Endothelial cell of umbilical vein (primary cell): Measurements from ENCODE around the gene HMBS. TPM values are rescaled to one million over a fixed set of nuclear protein-coding genes. Genes with fewer than 3 reads are reported as not detected.

ENCODE experiments used
- BruUV-seq: library from RNA; stranded (reverse); fragments of 400-500 nt; replicated peaks from 2 replicates; lab custom pipeline; 2021; lab: Mats Ljungman, UMichigan
- CTCF ChIA-PET: fragments of 300-600, 350-600 bp; sonication (Branson Sonifier 250); formaldehyde crosslinking; loops from one replicate; lab custom pipeline; 2021; ENCODE audit warnings: antibody characterized with exemption, inconsistent platforms; lab: Charles Lee
- POLR2A ChIA-PET: fragments of 300-600, 350-600 bp; sonication (Branson Sonifier 250); formaldehyde crosslinking; loops from one replicate; lab custom pipeline; 2021; ENCODE audit warnings: antibody characterized with exemption, inconsistent platforms; lab: Charles Lee
- DNase-seq: peaks from one replicate; pipeline ENCODE4 v3.0.0-alpha.2; 2011; ENCODE audit warnings: low read depth, low spot score
- FAIRE-seq: peaks from 2 replicates; lab custom pipeline; 2011; peaks lifted over from hg19 to GRCh38; lab: Jason Lieb, UNC
- H2AFZ ChIP-seq: 2 replicates; pipeline ENCODE4 v1.6.0; 2012; ENCODE audit warnings: low read depth, low read length, control low read depth, inconsistent platforms
- H3K27ac ChIP-seq: 2 replicates; pipeline ENCODE4 v1.5.1; 2011; ENCODE audit warnings: low read depth, mild to moderate bottlenecking, control low read depth, low read length, moderate library complexity; ENCODE audit not compliant: insufficient read depth
- H3K27me3 ChIP-seq, 2 experiments: 2 replicates each; pipeline versions ENCODE4 v1.6.0 to v1.6.1; 2011; ENCODE audit warnings: low read length in 2 of 2, mixed read lengths in 1 of 2; ENCODE audit not compliant: control insufficient read depth in 2 of 2, insufficient read depth in 2 of 2
- H3K36me3 ChIP-seq, 2 experiments: 2 replicates in 1 of 2; 3 replicates in 1 of 2; pipeline ENCODE4 v1.5.1; 2011; ENCODE audit warnings: low read length in 2 of 2, mild to moderate bottlenecking in 1 of 2, moderate library complexity in 1 of 2; ENCODE audit not compliant: control insufficient read depth in 2 of 2, insufficient read depth in 2 of 2; ENCODE audit errors: extremely low read depth in 1 of 2
- H3K4me1 ChIP-seq: 3 replicates; pipeline ENCODE4 v1.5.1; 2011; ENCODE audit warnings: mild to moderate bottlenecking, low read length; ENCODE audit not compliant: control insufficient read depth, insufficient read depth; ENCODE audit errors: extremely low read depth
- H3K4me2 ChIP-seq: 2 replicates; pipeline ENCODE4 v1.6.1; 2011; ENCODE audit warnings: low read length, control low read depth, mixed read lengths; ENCODE audit not compliant: insufficient read depth
- H3K4me3 ChIP-seq, 3 experiments: fragments of 200-600 bp in 1 of 3; sonication (generic), shearing (Covaris generic) in 1 of 3; replicated peaks in 1 of 3; 2 replicates each; pipeline ENCODE4 v1.5.1; 2011 to 2016; ENCODE audit warnings: control low read depth in 3 of 3, low read length in 3 of 3, mild to moderate bottlenecking in 2 of 3, inconsistent platforms in 1 of 3, low read depth in 1 of 3, moderate library complexity in 1 of 3; ENCODE audit not compliant: insufficient read depth in 1 of 3
- H3K79me2 ChIP-seq: 2 replicates; pipeline ENCODE4 v1.6.0; 2012; ENCODE audit warnings: low read length, inconsistent platforms; ENCODE audit not compliant: control insufficient read depth, insufficient read depth
- H3K9ac ChIP-seq: replicated peaks from 2 replicates; pipeline ENCODE3; 2011; ENCODE audit warnings: low read length, control low read depth; ENCODE audit not compliant: insufficient read depth; ENCODE audit errors: extremely low read depth
- H3K9me1 ChIP-seq: replicated peaks from 3 replicates; pipeline ENCODE4 v1.6.0; 2011; ENCODE audit warnings: mild to moderate bottlenecking, low read length; ENCODE audit not compliant: control insufficient read depth, insufficient read depth; ENCODE audit errors: extremely low read depth
- H3K9me3 ChIP-seq: replicated peaks from 2 replicates; pipeline ENCODE4 v1.5.1; 2012; ENCODE audit warnings: low read length, inconsistent platforms; ENCODE audit not compliant: control insufficient read depth, insufficient read depth
- H4K20me1 ChIP-seq: replicated peaks from 2 replicates; pipeline ENCODE3; 2011; ENCODE audit warnings: mild to moderate bottlenecking, low read length; ENCODE audit not compliant: control insufficient read depth, insufficient read depth; ENCODE audit errors: extremely low read depth
- CTCF ChIP-seq, 2 donors: IDR thresholded peaks; 1 replicate in 1 of 2; 2 replicates in 1 of 2; pipeline ENCODE4 v1.5.1; 2011; ENCODE audit warnings: low read length in 2 of 2, mild to moderate bottlenecking in 2 of 2, moderate library complexity in 2 of 2, control low read depth in 1 of 2, inconsistent platforms in 1 of 2, low read depth in 1 of 2; ENCODE audit not compliant: insufficient read depth in 1 of 2; ENCODE audit errors: extremely low read depth in 1 of 2
- GATA2 ChIP-seq: IDR thresholded peaks from 2 replicates; pipeline ENCODE4 v1.7.0; 2011; ENCODE audit warnings: low read depth, mild to moderate bottlenecking, moderate library complexity, mixed read lengths, low read length; ENCODE audit not compliant: insufficient read length, insufficient read depth
- POLR2AphosphoS5 ChIP-seq: IDR thresholded peaks from 2 replicates; pipeline ENCODE4 v1.6.1; 2012; ENCODE audit warnings: low read depth, mild to moderate bottlenecking, control low read depth, low read length, moderate library complexity; ENCODE audit not compliant: insufficient read depth
- dilution Hi-C: fragments of 300-500 bp; cut with MboI; formaldehyde crosslinking; loops from one replicate; pipeline ENCODE4 v1.15.0; 2019; ENCODE audit warnings: low sequenced_read_pairs; ENCODE audit not compliant: extremely low pct_ligation_motif_present
- intact Hi-C: fragments of 100-400 bp; cut with micrococcal nuclease; formaldehyde crosslinking; loops from one replicate; pipeline ENCODE4 v1.10.0; 2022
- polyA plus RNA-seq, 4 experiments: library from polyadenylated mRNA; depleted of rRNA in 3 of 4; stranded (reverse) in 3 of 4; unstranded in 1 of 4; fragments of >200 nt; gene quantifications; 2 replicates each; pipeline versions ENCODE4 v1.2.1 to v1.2.3, GENCODE V29; 2011 to 2012; ENCODE audit warnings: missing spikeins in 1 of 4
- total RNA-seq: library from RNA; stranded (reverse); gene quantifications from 2 replicates; pipeline ENCODE4 v1.2.3, GENCODE V29; 2021

HMBS gene
- total and polyA plus RNA-seq, 2 donors (not counting 3 experiments of a cell fraction or from before 2014, with no cell fraction given): 13.5 to 24.8 TPM

- Histone ChIP-seq H3K9me1 (no peaks in the 10 kb centered on the region), H3K27me3 (no peaks in the 10 kb centered on the region), H3K9me3 (no peaks in the 10 kb centered on the region), H3K4me1 (peaks cover 11% of the 10 kb centered on the region), H3K4me3 (peak overlapping the region; percentile 23 to 72 (median 58)), H4K20me1 (no peaks in the 10 kb centered on the region), H3K27ac (no peak overlapping the region), H3K9ac (peak overlapping the region; percentile 85), H3K79me2 (peaks cover 19% of the 10 kb centered on the region), H3K36me3 (peaks cover 19 to 42% of the 10 kb centered on the region in 2 experiments), H2AFZ (no peak overlapping the region), H3K4me2 (peak overlapping the region; percentile 35)
- dilution Hi-C loops: no loop called here
- DNase-seq (peak; percentile 49), FAIRE-seq (no peak)
- CTCF ChIA-PET: interaction anchor here (0.6 to 3.5 kb wide), 7 partner anchors 8 to 46 kb away, joined by 3 to 29 read pairs (median 3); partner anchors contain the start of gene VPS11
- POLR2A ChIA-PET: interaction anchor here (1.5 to 1.9 kb wide), 2 partner anchors 11 to 39 kb away, joined by 5 to 7 read pairs; partner anchors contain the start of gene VPS11
- intact Hi-C loops: loop anchor here (2.0 to 5.0 kb wide), 3 partner anchors 59 to 141 kb away; partner anchors contain the start of genes BCL9L and CENATAC
- BruUV-seq: no TSS peak
- TF ChIP-seq CTCF (IDR thresholded peaks at IDR 0.05; ENCODE audit: extremely low read depth in 1 of 2, insufficient read depth in 1 of 2, low read depth in 1 of 2, low read length in 2 of 2) (peak; percentile 14 to 18), GATA2 (no peak)
Measured at GRCh38 chr11:119055901-119056300, 28.8 kb upstream of the HMBS start.

DNA sequence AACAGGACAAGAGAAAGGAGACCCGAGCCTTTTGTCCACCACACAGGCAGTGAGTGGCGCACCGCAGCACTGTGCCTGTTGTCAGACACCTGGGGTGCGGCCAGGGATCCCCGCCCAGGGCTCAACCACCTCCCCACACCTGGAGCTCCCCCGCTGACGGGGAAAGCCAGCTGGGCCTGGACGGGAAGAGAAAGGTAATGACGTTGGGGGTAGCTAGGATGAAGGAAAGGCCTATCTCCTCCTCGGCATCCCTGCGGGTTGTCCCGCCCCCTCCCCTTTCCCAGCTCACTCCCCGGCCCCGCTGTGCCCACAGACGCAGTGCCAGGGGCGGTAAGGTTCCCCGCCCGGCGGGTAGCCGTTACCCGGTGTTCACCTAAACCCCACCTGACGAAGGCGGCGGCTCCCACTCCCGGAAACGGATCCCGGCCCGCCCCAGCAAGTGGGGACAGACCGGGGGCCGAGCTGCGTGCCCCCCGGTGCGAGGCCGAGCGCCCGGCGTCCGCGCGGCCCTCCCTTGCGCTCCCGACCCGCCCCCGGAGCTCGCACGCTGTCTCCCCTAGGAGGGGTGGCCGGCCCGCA lies 28.2 kb upstream of the HMBS start:
- DNase-seq (no peak), FAIRE-seq (no peak)
- peaks cover 16 to 36% of the 10 kb centered on the region in 2 experiments for H3K36me3 ChIP-seq
- H3K27ac ChIP-seq: peak overlapping the region; percentile 42
- BruUV-seq: no TSS peak
- H3K9me1 ChIP-seq: no peaks in the 10 kb centered on the region
- dilution Hi-C loops: no loop called here
- intact Hi-C loops: loop anchor here (2.0 to 5.0 kb wide), 3 partner anchors 59 to 140 kb away; partner anchors contain the start of genes BCL9L and CENATAC
- H3K4me3 ChIP-seq: peak overlapping the region; percentile 23 to 72 (median 58)
- POLR2A ChIA-PET: interaction anchor here (1.5 to 1.9 kb wide), 2 partner anchors 11 to 38 kb away, joined by 5 to 7 read pairs; partner anchors contain the start of gene VPS11
- H3K9ac ChIP-seq: peak overlapping the region; percentile 85
- H2AFZ ChIP-seq: peak overlapping the region; percentile 52
- no peak for TF ChIP-seq POLR2AphosphoS5
- H3K27me3 ChIP-seq: no peaks in the 10 kb centered on the region
- H3K4me2 ChIP-seq: peak overlapping the region; percentile 35
- peaks cover 19% of the 10 kb centered on the region for H3K79me2 ChIP-seq
- no peaks in the 10 kb centered on the region for H3K9me3 ChIP-seq
- CTCF ChIA-PET: interaction anchor here (0.8 to 3.5 kb wide), 6 partner anchors 9 to 47 kb away, joined by 3 to 29 read pairs (median 3); partner anchors contain the start of gene VPS11
- H3K4me1 ChIP-seq: peaks cover 11% of the 10 kb centered on the region
- no peaks in the 10 kb centered on the region for H4K20me1 ChIP-seq
